ENCODE data around the gene LONRF3. TPM values are rescaled to one million over a fixed set of nuclear protein-coding genes. Genes with fewer than 3 reads are reported as not detected.
A peak's percentile ranks its signal among the peaks of the same experiment; 100 is the strongest.

The LONRF3 gene
- total RNA-seq, 1 donor from 2014 or later = 1.9 TPM

DNA sequence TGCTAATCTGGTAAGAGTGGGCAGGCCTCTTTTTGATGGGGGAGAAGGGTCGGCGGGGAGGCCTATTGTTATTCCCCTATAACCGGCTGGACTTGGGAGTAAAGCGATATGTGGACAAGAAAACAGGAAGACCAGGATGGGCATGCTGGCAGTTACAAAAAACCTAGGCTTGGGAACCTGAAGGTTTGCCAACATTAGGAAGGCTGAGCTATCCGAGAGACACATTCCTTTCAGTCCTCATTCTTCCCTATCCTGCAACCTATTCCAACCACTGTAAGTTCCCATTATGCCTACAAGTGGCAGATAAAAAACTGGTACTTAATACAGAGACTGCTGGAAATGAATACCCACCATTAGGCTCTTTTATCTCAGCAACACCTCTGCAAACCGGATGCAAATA lies 66.0 kb downstream of the LONRF3 start:
- no peak for DNase-seq

DNA sequence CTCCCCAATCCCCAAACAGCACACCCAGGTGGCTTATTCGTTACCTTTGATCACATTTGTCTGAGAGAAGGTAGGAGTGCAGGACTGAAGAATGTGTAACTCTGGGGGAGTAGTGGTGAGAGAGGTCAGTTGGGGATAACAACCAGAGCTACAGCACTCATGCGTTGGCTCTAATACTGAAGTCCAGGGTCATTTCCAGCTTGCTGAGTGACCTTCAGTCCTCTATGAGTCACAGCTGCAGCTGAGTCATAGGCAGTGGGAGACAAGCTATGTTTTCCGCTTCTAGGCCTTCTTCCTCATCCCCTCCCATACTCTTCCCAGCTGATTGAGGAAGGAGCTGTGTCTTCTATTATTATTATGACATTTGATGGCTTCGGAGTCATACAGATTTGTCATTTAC lies 66.8 kb downstream of the LONRF3 start:
- DNase-seq = no peak

DNA sequence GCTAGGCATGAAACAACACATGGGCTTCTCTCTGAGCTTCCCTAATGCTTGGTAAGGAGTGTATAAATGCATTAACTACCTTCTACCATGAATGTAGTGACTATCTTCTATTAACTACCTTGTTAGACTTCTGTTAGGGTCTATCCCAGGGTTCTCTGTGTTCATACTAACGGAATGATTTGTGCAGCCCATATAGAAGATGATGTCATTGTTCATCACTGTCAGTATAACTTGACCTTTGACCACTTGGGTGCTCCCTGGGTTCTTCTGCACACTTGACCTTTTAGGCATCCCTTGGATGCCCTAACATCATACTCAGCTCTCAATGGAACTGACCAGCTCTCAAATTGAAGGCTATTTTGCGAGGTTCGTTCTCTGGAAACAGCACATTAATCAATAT lies 67.6 kb downstream of the LONRF3 start:
- DNase-seq = no peak

DNA sequence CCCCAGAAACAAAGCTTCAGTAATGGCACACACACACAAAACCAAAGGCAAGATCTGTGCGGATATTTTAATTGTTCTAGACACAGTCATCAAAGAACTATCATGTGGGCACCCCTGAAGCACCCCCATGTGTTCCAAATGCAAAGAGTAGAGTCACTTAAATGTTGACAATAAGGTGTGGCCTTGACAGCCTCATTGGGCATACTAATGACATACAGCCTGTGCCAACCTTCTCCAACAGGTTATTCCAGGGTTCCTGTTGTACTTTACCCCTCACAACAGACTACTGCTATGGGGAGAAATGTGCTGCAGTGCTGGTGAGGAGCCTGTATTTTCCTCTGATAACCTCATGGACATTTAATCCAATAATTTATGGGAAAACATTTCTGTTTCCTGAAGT lies 68.6 kb downstream of the LONRF3 start:
- DNase-seq = no peak

DNA sequence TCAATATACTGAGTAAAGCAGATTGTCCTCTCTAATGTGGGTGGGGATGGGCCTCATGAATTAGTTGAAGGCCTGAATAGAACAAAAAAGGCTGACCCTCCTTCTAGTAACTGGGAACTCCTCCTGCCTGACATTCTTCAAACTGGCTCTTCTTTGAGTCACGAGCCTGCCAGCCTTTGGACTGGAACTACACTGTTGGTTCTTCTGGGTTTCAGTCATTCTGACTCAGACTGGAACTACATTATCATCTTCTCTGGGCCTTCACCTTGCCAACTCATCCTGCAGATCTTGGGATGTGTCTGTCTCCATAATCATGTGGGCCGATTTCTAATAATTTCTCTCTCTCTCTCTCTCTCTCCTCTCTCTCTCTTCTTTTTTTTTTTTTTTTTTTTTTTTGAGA lies 71.5 kb downstream of the LONRF3 start:
- DNase-seq = no peak

DNA sequence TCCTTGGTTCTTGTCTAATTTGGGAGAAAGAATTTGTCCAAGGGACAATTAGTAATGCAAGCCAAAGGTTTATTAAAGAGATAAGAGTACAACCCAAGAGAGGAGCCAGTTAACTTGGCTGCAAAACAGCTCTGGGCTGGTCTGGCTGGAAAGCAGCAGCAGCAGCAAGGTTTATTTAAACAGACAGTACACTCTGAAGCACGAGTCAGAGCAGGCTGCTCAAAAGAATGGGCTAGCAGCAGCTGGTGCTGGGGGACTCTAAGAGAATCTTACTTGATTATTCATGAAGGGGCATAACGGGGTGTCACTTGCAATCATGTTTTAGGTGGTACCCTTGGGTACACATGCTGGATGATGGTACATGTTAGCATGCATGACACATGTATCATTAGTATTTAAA lies 81.3 kb downstream of the LONRF3 start:
- DNase-seq = no peak

DNA sequence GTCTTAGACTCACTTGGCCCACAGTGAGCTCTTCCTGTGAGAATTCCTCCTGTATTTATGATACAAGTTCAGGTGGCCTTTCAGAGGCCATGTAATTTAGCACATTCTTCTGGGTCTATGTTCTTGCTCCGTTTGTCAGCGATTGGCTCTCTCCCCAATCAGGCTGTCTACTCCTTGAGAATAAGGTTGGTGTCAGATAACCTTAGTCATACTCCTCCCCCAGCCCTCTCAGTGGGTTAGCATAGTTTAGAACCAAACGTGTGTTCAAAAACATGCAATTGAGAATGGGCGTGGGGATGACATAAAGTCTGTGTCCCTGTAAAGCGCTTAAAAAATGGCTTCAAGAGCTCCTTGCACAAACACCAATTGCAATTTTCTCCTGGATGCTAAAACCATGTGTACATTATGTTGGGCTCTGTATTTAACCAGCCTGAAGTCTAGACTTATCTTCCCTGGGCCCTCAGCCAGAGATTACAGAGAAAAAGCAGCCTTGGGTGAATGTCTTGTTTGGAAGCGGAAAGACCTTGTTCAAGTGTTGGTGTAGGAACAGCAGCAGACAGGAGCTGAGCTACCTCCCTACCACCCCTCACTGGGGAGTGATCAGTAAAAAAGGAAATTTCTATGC lies 88.4 kb downstream of the LONRF3 start:
- DNase-seq = no peak

DNA sequence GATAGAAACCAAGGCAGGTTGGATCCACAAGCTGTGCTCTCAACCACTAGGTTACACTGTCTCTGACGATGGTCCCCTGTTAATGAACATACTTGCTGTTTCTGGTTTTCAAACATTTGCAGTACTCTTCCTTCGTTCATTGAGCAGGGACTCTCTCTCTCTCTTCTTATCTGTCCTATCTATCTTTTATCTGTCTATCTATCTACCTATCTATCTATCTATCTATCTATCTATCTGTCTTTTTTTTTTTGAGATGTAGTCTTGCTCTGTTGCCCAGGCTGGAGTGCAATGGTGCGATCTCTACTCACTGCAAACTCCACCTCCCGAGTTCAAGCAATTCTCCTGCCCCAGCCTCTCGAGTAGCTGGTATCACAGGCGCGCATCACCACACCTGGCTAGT lies 89.0 kb downstream of the LONRF3 start:
- no peak for DNase-seq

DNA sequence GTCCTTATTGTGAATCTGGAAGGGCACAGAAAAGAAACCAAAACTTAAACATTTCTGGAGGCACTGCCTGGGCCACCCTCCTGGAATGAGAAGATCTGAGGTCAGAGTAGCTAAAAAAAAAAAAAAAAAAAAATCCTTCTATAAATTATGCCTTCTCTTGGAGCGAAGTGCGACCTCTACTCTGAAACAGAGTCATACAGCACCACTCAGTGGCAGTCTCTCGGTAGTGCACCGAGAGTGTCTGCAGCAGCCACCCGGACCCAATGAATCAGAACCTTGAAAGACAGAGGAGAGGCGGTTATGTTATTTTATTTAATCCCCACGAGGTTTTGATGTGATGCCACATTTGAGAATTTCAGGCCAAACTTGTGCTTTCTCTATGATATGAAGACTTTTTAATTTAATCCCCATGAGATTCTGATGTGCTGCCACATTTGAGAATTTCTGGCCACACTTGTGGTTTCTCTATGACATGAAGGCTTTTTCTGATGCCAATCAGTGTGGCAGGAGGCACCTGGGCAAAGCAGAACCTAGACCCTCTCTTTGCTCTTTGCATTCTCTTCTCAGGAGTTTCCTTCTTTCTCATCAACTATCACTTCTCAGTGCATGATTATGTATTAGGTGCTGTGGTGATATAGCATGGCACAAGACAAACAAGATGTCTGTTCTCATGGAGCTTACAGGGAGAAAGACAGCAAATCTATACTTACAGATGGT lies 92.8 kb downstream of the LONRF3 start:
- peak; percentile 2 for DNase-seq

Other genes starting within 250 kb of the LONRF3 start
- 5.9 TPM for gene IL13RA1, start 247.0 kb upstream of the LONRF3 start, total RNA-seq
- gene ZCCHC12, start 150.8 kb upstream of the LONRF3 start, total RNA-seq = 23.2 TPM
- not detected for gene CT47C1, start 98.4 kb downstream of the LONRF3 start, total RNA-seq
- gene KIAA1210, start 153.2 kb downstream of the LONRF3 start, total RNA-seq = under 0.01 TPM